Keratinocyte (primary cell): ENCODE data around the gene PSMB11.

ENCODE experiments used
- CTCF ChIP-seq, 3 experiments: IDR thresholded peaks in 1 of 3; conservative IDR thresholded peaks in 1 of 3; optimal IDR thresholded peaks in 1 of 3; 2 replicates in 2 of 3; 3 replicates in 1 of 3; pipeline versions ENCODE3 to v1.5.1; 2011; ENCODE audit warnings: low read length in 3 of 3, mild to moderate bottlenecking in 3 of 3, moderate library complexity in 2 of 3, control low read depth in 1 of 3, inconsistent platforms in 1 of 3; ENCODE audit not compliant: insufficient read depth in 2 of 3; ENCODE audit errors: extremely low read depth in 1 of 3
- EZH2 ChIP-seq: IDR thresholded peaks from one replicate; pipeline ENCODE4 v1.6.1; 2012; ENCODE audit warnings: inconsistent platforms, mild to moderate bottlenecking, low read length, moderate library complexity

GRCh38 chr14:22993517-22993916 lies 48.5 kb upstream of the PSMB11 start:
- TF ChIP-seq CTCF (optimal IDR thresholded peaks at IDR 0.05 in 1 of 3, IDR thresholded peaks at IDR 0.05 in 1 of 3, conservative IDR thresholded peaks at IDR 0.05 in 1 of 3; ENCODE audit: extremely low read depth in 1 of 3, insufficient read depth in 2 of 3, low read length in 3 of 3): no peak
- no peak for TF ChIP-seq EZH2
